GM18507 (cell line): ENCODE data around the gene ALDH1A1.
A peak's percentile ranks its signal among the peaks of the same experiment; 100 is the strongest.
"Not testable (repeated sequence)": the region's sequence is repeated elsewhere in the genome, so short reads cannot be mapped to it uniquely, and the experiment has no call there.

Source experiments
- DNase-seq: peaks from one replicate; pipeline ENCODE4 v3.0.0; 2011; ENCODE audit warnings: low read depth; ENCODE audit not compliant: insufficient read length; ENCODE audit errors: extremely low spot score
- FAIRE-seq: peaks from 2 replicates; lab custom pipeline; 2011; peaks lifted over from hg19 to GRCh38; lab: Jason Lieb, UNC

ALDH1A1 gene

GRCh38 chr9:72875221-72875620 lies 77.6 kb downstream of the ALDH1A1 start:
- FAIRE-seq, result no peak

GRCh38 chr9:72874344-72874743 lies 78.5 kb downstream of the ALDH1A1 start:
- FAIRE-seq (no peak), DNase-seq (no peak)

More at GRCh38 chr9:72875221-72875620, 77.6 kb downstream of the ALDH1A1 start:
- no peak for DNase-seq

- FAIRE-seq (no peak), DNase-seq (no peak)
Measured at GRCh38 chr9:72873456-72873855, 79.4 kb downstream of the ALDH1A1 start.

- FAIRE-seq (no peak), DNase-seq (no peak)
Measured at GRCh38 chr9:72872718-72873117, 80.1 kb downstream of the ALDH1A1 start.

GRCh38 chr9:72871685-72872084 lies 81.2 kb downstream of the ALDH1A1 start:
- DNase-seq, result no peak
- no peak for FAIRE-seq

- FAIRE-seq (no peak), DNase-seq (no peak)
Measured at GRCh38 chr9:72864327-72864726, 88.5 kb downstream of the ALDH1A1 start.

- FAIRE-seq, result no peak
- no peak for DNase-seq
Measured at GRCh38 chr9:72863456-72864094, 89.3 kb downstream of the ALDH1A1 start.

- FAIRE-seq, DNase-seq: not testable (repeated sequence)
Measured at GRCh38 chr9:72862788-72863187, 90.1 kb downstream of the ALDH1A1 start.

- DNase-seq (no peak), FAIRE-seq (no peak)
Measured at GRCh38 chr9:72858089-72858912, 94.6 kb downstream of the ALDH1A1 start.

GRCh38 chr9:72857624-72857996 lies 95.2 kb downstream of the ALDH1A1 start:
- FAIRE-seq, result no peak
- no peak for DNase-seq

GRCh38 chr9:72856972-72857623 lies 95.8 kb downstream of the ALDH1A1 start:
- FAIRE-seq (peak; percentile 59), DNase-seq (no peak)

GRCh38 chr9:72855890-72856523 lies 96.8 kb downstream of the ALDH1A1 start:
- no peak for FAIRE-seq
- DNase-seq, result no peak

- FAIRE-seq (no peak), DNase-seq (no peak)
Measured at GRCh38 chr9:72855321-72855720, 97.5 kb downstream of the ALDH1A1 start.
